ENCODE measurements around the gene C3orf18.

DNA sequence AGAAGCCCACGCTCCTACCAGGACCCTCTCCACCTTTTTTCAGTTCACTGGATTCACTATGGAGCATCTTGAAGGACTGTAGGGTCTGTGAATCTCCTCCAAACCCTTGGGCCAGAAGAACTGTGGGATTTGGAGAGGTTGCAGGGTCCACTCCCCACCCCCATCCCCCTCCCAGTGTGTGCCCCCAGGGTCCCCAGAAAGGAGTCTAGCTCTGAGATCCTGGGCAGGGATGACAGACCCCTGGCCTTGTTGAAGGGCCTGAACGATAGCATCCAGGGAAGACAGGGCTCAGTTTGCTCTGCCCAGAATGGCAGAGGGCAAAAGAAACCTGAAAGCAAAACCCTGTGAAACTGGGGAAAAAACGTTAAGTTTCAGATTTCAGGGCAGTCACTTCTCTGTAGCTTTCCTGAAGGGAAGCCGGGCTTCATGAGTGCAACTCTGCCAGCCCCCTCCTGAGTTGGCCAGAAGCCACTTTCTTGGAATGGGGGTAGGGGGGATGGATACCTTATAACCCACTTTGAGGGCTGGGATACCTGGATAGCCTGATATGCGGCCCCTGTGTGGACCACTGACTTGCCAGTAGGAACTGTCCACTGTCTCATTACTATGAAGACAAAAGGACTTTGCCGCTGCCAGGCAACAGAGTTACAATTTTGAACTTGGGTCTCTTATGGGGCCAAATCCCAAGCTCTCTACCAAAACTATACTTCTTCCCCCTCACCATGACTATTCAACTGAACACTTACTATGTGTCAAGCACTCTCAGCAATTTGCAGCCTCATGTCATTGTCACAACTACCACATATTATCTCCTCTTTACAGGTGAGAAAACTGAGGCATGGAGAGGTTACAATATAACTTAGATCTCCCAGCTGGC lies 45.7 kb upstream of the C3orf18 start:
- TF ChIP-seq, protein P1, sequence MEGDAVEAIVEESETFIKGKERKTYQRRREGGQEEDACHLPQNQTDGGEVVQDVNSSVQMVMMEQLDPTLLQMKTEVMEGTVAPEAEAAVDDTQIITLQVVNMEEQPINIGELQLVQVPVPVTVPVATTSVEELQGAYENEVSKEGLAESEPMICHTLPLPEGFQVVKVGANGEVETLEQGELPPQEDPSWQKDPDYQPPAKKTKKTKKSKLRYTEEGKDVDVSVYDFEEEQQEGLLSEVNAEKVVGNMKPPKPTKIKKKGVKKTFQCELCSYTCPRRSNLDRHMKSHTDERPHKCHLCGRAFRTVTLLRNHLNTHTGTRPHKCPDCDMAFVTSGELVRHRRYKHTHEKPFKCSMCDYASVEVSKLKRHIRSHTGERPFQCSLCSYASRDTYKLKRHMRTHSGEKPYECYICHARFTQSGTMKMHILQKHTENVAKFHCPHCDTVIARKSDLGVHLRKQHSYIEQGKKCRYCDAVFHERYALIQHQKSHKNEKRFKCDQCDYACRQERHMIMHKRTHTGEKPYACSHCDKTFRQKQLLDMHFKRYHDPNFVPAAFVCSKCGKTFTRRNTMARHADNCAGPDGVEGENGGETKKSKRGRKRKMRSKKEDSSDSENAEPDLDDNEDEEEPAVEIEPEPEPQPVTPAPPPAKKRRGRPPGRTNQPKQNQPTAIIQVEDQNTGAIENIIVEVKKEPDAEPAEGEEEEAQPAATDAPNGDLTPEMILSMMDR (IDR thresholded peaks at IDR 0.05; ENCODE audit: low read depth, low read length): no peak
- TF ChIP-seq POLR2A (IDR thresholded peaks at IDR 0.05; ENCODE audit: extremely low read depth, insufficient read length) (no peak), MYC (IDR thresholded peaks at IDR 0.05; ENCODE audit: low read depth, low read length) (no peak)

Measured in NB4 (cell line).